Raji (cell line): ENCODE measurements around the gene VOPP1.

Experiments used
- POLR2A ChIP-seq: IDR thresholded peaks from 2 replicates; pipeline ENCODE4 v1.6.1; 2011; ENCODE audit warnings: low read depth, low read length, control low read depth; ENCODE audit not compliant: insufficient read depth

The VOPP1 gene

GRCh38 chr7:55432939-55433784 is 139.1 kb downstream of the VOPP1 start:
- TF ChIP-seq POLR2A: no peak

GRCh38 chr7:55432506-55432905 is 139.8 kb downstream of the VOPP1 start:
- TF ChIP-seq POLR2A: no peak

- TF ChIP-seq POLR2A: no peak
Observed at GRCh38 chr7:55431898-55432297, 140.4 kb downstream of the VOPP1 start.

GRCh38 chr7:55429835-55430499 is 142.3 kb downstream of the VOPP1 start:
- no peak for TF ChIP-seq POLR2A

DNA sequence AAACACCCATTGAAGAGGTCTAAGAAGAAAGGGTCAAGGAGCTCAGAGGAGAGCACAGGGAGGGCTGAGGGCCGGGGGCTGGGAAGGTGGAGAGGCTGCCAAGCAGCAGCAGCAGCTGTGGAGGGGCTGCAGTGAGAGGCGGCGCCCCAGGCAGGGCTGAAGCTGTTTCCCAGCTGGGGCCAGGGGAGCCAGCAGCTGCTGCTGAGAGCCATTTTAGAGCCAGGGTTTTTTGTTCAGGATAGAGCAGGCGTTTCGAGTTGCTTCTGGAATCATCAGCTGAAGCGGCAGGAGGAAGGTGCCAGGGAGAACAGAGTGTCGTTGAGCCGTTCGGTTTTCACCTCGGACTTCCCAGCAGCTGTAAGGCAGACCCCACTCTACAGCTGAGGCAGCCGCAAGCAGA is 144.5 kb downstream of the VOPP1 start:
- no peak for TF ChIP-seq POLR2A

GRCh38 chr7:55427342-55427741 is 145.0 kb downstream of the VOPP1 start:
- no peak for TF ChIP-seq POLR2A

DNA sequence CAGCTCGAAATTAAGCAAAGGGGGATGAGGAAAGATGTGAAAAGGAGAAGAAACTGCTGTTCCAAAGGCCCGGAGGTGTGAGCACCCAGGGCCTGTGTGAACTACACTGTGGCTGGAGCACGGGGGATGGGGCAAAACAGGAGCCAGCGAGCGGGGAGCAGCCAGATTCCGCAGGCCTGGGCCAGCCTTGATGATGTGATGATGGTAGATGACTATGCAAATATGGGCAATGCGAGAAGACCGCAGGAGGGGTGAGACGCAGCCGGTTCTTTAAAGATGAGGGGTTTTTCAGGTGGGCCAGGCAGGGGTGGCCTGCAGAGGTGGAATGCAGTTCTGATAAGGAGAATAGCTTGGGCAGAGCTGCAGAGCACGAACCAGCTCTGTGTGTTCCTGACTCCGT is 145.6 kb downstream of the VOPP1 start:
- TF ChIP-seq POLR2A: no peak

GRCh38 chr7:55425141-55425752 is 147.1 kb downstream of the VOPP1 start:
- no peak for TF ChIP-seq POLR2A

DNA sequence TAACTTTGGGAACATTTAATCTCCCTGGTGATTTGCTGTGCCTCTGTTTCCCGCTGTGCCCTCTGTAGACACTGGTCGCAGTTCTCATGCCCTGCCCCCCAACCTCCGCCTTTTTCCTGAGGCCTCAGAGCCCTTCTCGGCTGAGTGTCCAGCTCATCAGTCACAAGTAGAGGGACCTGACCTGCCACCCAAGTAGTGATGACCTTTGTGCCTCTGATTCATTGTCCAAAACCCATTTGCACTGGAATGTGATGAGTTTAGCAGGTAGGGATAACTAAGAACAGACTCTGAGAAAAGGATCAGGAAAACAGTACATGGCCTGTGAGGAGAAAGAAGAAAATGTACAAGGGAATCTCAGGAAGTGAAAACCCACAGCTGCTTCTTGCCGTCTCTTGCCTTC is 148.4 kb downstream of the VOPP1 start:
- no peak for TF ChIP-seq POLR2A

- no peak for TF ChIP-seq POLR2A
Observed at GRCh38 chr7:55423277-55423711, 149.0 kb downstream of the VOPP1 start.
